WTC11 (cell line): ENCODE data around the gene PDE3B. TPM values are rescaled to one million over a fixed set of nuclear protein-coding genes. Genes with fewer than 3 reads are reported as not detected.

Experiments
- ATAC-seq: fragments of 200-7000 bp; cut with Tn5 transposase; 2 replicates; pipeline ENCODE4 v1.10.0; 2021; ENCODE audit warnings: mild to moderate bottlenecking, moderate library complexity
- CTCF ChIA-PET: fragments of 300-600 bp; sonication (Branson Sonifier 250); formaldehyde crosslinking; loops from one replicate; lab custom pipeline; 2021; ENCODE audit warnings: antibody characterized with exemption; lab: Charles Lee
- POLR2A ChIA-PET: fragments of 350-600 bp; sonication (Branson Sonifier 250); formaldehyde crosslinking; loops from one replicate; lab custom pipeline; 2021; ENCODE audit warnings: antibody characterized with exemption; lab: Charles Lee
- DNase-seq: peaks from one replicate; pipeline ENCODE4 v3.0.0; 2021; ENCODE audit warnings: low spot score
- H3K27ac Mint-ChIP-seq: 2 replicates; pipeline ENCODE4 v1.8.0; 2021; ENCODE audit warnings: mixed read lengths
- H3K27me3 Mint-ChIP-seq: 2 replicates; pipeline ENCODE4 v1.8.0; 2021; ENCODE audit warnings: low read depth, mild to moderate bottlenecking, moderate library complexity, mixed read lengths
- H3K36me3 Mint-ChIP-seq: 2 replicates; pipeline ENCODE4 v1.8.0; 2021; ENCODE audit warnings: mixed read lengths
- H3K4me1 Mint-ChIP-seq: 2 replicates; pipeline ENCODE4 v1.8.0; 2022; ENCODE audit warnings: mixed read lengths
- H3K4me3 Mint-ChIP-seq: 2 replicates; pipeline ENCODE4 v1.8.0; 2021; ENCODE audit warnings: mild to moderate bottlenecking, moderate library complexity, mixed read lengths
- H3K9me3 Mint-ChIP-seq: 2 replicates; pipeline ENCODE4 v1.8.0; 2021; ENCODE audit warnings: mixed read lengths
- CBFB ChIP-seq: sonication (generic); formaldehyde crosslinking; IDR thresholded peaks from 2 replicates; pipeline ENCODE4 v1.8.1; 2022; ENCODE audit warnings: mild to moderate bottlenecking, low read depth, missing genetic modification reagents
- CREM ChIP-seq: sonication (generic); formaldehyde crosslinking; IDR thresholded peaks from 2 replicates; pipeline ENCODE4 v1.8.1; 2022; ENCODE audit warnings: mild to moderate bottlenecking, missing genetic modification reagents, moderate library complexity
- FOXP1 ChIP-seq: sonication (generic); formaldehyde crosslinking; IDR thresholded peaks from 2 replicates; pipeline ENCODE4 v1.8.0; 2022; ENCODE audit warnings: missing genetic modification reagents, mild to moderate bottlenecking, moderate library complexity, borderline replicate concordance
- GTF2I ChIP-seq: fragments of 250-450 bp; sonication (Bioruptor Pico); conservative IDR thresholded peaks from 2 replicates; pipeline ENCODE4 v1.4.0; 2021; ENCODE audit warnings: mild to moderate bottlenecking
- HMGA2 ChIP-seq: fragments of 250-450 bp; sonication (Bioruptor Pico); IDR thresholded peaks from 2 replicates; pipeline ENCODE4 v1.4.0; 2021; ENCODE audit warnings: mild to moderate bottlenecking, moderate library complexity
- IRF2 ChIP-seq: sonication (generic); formaldehyde crosslinking; IDR thresholded peaks from 2 replicates; pipeline ENCODE4 v1.8.0; 2022; ENCODE audit warnings: low read depth, missing genetic modification reagents, borderline replicate concordance
- JUN ChIP-seq: sonication (generic); formaldehyde crosslinking; IDR thresholded peaks from 2 replicates; pipeline ENCODE4 v1.8.0; 2023; ENCODE audit warnings: mild to moderate bottlenecking, missing genetic modification reagents
- MYBL2 ChIP-seq: sonication (generic); formaldehyde crosslinking; IDR thresholded peaks from 2 replicates; pipeline ENCODE4 v1.8.1; 2023; ENCODE audit warnings: mild to moderate bottlenecking, moderate library complexity, missing genetic modification reagents
- SMAD4 ChIP-seq: sonication (generic); formaldehyde crosslinking; IDR thresholded peaks from 2 replicates; pipeline ENCODE4 v1.8.0; 2022; ENCODE audit warnings: mild to moderate bottlenecking, missing genetic modification reagents
- SOX15 ChIP-seq: fragments of 250-450 bp; sonication (Bioruptor Pico); IDR thresholded peaks from 2 replicates; pipeline ENCODE4 v1.9.0; 2021; ENCODE audit warnings: mild to moderate bottlenecking
- TCF7 ChIP-seq: sonication (generic); formaldehyde crosslinking; IDR thresholded peaks from 2 replicates; pipeline ENCODE4 v1.8.0; 2022; ENCODE audit warnings: mild to moderate bottlenecking, low read depth, missing genetic modification reagents, moderate library complexity
- TEAD4 ChIP-seq: sonication (generic); formaldehyde crosslinking; IDR thresholded peaks from 2 replicates; pipeline ENCODE4 v1.8.0; 2022; ENCODE audit warnings: mild to moderate bottlenecking, missing genetic modification reagents
- ZBTB21 ChIP-seq: sonication (generic); formaldehyde crosslinking; IDR thresholded peaks from 2 replicates; pipeline ENCODE4 v1.8.1; 2023; ENCODE audit warnings: mild to moderate bottlenecking, missing genetic modification reagents, borderline replicate concordance
- ZNF232 ChIP-seq: sonication (generic); formaldehyde crosslinking; IDR thresholded peaks from 2 replicates; pipeline ENCODE4 v1.8.0; 2022; ENCODE audit warnings: mild to moderate bottlenecking, missing genetic modification reagents
- ZNF317 ChIP-seq: sonication (generic); formaldehyde crosslinking; IDR thresholded peaks from 2 replicates; pipeline ENCODE4 v1.8.1; 2023; ENCODE audit warnings: low read depth, mild to moderate bottlenecking, moderate library complexity, missing genetic modification reagents, borderline replicate concordance
- ZNF396 ChIP-seq: fragments of 250-450 bp; sonication (Bioruptor Pico); IDR thresholded peaks from 2 replicates; pipeline ENCODE4 v1.8.0; 2021; ENCODE audit warnings: mild to moderate bottlenecking, moderate library complexity, borderline replicate concordance
- ZNF423 ChIP-seq: fragments of 250-450 bp; sonication (Bioruptor Pico); IDR thresholded peaks from 2 replicates; pipeline ENCODE4 v2.1.2; 2022; ENCODE audit warnings: mild to moderate bottlenecking, moderate library complexity
- ZNF671 ChIP-seq: fragments of 250-450 bp; sonication (Bioruptor Pico); IDR thresholded peaks from 2 replicates; pipeline ENCODE4 v1.8.0; 2021; ENCODE audit warnings: mild to moderate bottlenecking
- total RNA-seq: library from RNA; stranded (reverse); gene quantifications from 3 replicates; pipeline ENCODE4 v1.2.3, GENCODE V29; 2021
- TF ChIP-seq, protein P1 (sequence below): sonication (generic); formaldehyde crosslinking; conservative IDR thresholded peaks from 2 replicates; pipeline ENCODE4 v1.8.1; 2022; ENCODE audit warnings: mild to moderate bottlenecking, missing genetic modification reagents
- TF ChIP-seq, protein P2 (sequence below): sonication (generic); formaldehyde crosslinking; IDR thresholded peaks from 2 replicates; pipeline ENCODE4 v1.8.0; 2022; ENCODE audit warnings: mild to moderate bottlenecking, missing genetic modification reagents
- TF ChIP-seq, protein P3 (sequence below): fragments of 200-600 bp; IDR thresholded peaks from 2 replicates; pipeline ENCODE4 v1.8.0; 2022; ENCODE audit warnings: antibody characterized with exemption
- TF ChIP-seq, protein P4 (sequence below): sonication (generic); formaldehyde crosslinking; IDR thresholded peaks from 2 replicates; pipeline ENCODE4 v1.8.0; 2022; ENCODE audit warnings: mild to moderate bottlenecking, missing genetic modification reagents
- TF ChIP-seq, protein P5 (sequence below): fragments of 250-450 bp; sonication (Bioruptor Pico); conservative IDR thresholded peaks from 2 replicates; pipeline ENCODE4 v1.9.0; 2021; ENCODE audit warnings: mild to moderate bottlenecking
- TF ChIP-seq, protein P6 (sequence below): sonication (generic); formaldehyde crosslinking; IDR thresholded peaks from 2 replicates; pipeline ENCODE4 v1.8.1; 2022; ENCODE audit warnings: low read depth, missing genetic modification reagents, borderline replicate concordance

PDE3B gene
- total RNA-seq, 1 experiment from 2014 or later = 9.6 TPM

DNA sequence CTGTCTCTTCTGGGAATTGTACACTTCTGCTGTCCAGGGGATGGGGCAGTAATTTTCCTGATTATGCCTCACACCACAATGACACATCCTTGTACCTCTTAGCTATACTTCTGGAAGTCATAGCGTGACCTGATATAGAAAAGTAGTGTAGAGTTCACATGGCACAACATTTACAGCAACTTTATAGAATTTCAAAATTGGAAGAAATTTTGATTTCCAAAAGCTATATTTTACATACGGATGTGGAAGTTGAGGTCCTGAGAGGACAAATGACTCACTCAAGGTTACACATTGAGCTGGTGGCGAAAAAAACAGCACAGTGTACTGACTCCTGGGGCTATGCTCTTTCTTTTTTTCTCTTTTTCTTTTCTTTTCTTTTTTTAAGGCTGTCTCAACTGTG lies 254.8 kb downstream of the PDE3B start:
- Mint-ChIP-seq H3K4me1 (peaks cover 9% of the 10 kb centered on the region), H3K27me3 (peaks cover 5% of the 10 kb centered on the region), H3K4me3 (no peak overlapping the region), H3K36me3 (no peaks in the 10 kb centered on the region), H3K27ac (no peak overlapping the region), H3K9me3 (peaks cover 4% of the 10 kb centered on the region)
- no peak for DNase-seq
- ATAC-seq = no peak
- ChIA-PET POLR2A (no interaction called here), CTCF (interaction anchor here (1.0 to 1.8 kb wide), 2 partner anchors 9 to 76 kb away, joined by 3 to 8 read pairs; no protein-coding TSS in a partner anchor)
- TF ChIP-seq, protein P1, sequence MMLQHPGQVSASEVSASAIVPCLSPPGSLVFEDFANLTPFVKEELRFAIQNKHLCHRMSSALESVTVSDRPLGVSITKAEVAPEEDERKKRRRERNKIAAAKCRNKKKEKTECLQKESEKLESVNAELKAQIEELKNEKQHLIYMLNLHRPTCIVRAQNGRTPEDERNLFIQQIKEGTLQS (CRISPR knock-in tag) = no peak
- TF ChIP-seq, protein P2, sequence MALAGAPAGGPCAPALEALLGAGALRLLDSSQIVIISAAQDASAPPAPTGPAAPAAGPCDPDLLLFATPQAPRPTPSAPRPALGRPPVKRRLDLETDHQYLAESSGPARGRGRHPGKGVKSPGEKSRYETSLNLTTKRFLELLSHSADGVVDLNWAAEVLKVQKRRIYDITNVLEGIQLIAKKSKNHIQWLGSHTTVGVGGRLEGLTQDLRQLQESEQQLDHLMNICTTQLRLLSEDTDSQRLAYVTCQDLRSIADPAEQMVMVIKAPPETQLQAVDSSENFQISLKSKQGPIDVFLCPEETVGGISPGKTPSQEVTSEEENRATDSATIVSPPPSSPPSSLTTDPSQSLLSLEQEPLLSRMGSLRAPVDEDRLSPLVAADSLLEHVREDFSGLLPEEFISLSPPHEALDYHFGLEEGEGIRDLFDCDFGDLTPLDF (CRISPR knock-in tag) = no peak
- TF ChIP-seq, protein P3, sequence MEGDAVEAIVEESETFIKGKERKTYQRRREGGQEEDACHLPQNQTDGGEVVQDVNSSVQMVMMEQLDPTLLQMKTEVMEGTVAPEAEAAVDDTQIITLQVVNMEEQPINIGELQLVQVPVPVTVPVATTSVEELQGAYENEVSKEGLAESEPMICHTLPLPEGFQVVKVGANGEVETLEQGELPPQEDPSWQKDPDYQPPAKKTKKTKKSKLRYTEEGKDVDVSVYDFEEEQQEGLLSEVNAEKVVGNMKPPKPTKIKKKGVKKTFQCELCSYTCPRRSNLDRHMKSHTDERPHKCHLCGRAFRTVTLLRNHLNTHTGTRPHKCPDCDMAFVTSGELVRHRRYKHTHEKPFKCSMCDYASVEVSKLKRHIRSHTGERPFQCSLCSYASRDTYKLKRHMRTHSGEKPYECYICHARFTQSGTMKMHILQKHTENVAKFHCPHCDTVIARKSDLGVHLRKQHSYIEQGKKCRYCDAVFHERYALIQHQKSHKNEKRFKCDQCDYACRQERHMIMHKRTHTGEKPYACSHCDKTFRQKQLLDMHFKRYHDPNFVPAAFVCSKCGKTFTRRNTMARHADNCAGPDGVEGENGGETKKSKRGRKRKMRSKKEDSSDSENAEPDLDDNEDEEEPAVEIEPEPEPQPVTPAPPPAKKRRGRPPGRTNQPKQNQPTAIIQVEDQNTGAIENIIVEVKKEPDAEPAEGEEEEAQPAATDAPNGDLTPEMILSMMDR = no peak

DNA sequence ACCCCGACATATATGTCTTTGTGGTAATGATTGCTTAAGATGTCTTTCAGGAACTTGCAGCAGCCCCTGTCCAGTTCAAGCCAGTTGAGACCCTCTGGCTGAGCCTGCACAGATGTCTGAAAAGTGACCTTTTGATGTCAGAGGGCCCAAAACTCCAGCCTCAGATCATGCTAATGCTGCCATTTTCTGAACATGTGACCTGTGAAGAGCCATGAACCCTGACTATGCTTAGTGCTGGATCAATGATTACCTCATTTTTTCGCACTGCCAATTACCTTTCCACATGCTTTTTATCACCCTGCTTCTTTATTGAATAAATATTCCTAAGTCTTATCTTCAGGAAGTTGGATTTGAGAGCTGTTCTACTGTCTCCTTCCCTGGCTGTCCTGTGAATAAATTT lies 255.3 kb downstream of the PDE3B start:
- ChIA-PET POLR2A (no interaction called here), CTCF (interaction anchor here (1.0 to 1.8 kb wide), 2 partner anchors 9 to 75 kb away, joined by 3 to 8 read pairs; no protein-coding TSS in a partner anchor)
- ATAC-seq (no peak), DNase-seq (no peak)
- Mint-ChIP-seq H3K4me3 (no peak overlapping the region), H3K27ac (no peak overlapping the region), H3K9me3 (no peaks in the 10 kb centered on the region), H3K4me1 (peaks cover 9% of the 10 kb centered on the region), H3K27me3 (peaks cover 1% of the 10 kb centered on the region), H3K36me3 (no peaks in the 10 kb centered on the region)
- TF ChIP-seq, protein P4, sequence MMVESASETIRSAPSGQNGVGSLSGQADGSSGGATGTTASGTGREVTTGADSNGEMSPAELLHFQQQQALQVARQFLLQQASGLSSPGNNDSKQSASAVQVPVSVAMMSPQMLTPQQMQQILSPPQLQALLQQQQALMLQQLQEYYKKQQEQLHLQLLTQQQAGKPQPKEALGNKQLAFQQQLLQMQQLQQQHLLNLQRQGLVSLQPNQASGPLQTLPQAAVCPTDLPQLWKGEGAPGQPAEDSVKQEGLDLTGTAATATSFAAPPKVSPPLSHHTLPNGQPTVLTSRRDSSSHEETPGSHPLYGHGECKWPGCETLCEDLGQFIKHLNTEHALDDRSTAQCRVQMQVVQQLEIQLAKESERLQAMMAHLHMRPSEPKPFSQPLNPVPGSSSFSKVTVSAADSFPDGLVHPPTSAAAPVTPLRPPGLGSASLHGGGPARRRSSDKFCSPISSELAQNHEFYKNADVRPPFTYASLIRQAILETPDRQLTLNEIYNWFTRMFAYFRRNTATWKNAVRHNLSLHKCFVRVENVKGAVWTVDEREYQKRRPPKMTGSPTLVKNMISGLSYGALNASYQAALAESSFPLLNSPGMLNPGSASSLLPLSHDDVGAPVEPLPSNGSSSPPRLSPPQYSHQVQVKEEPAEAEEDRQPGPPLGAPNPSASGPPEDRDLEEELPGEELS = no peak
- TF ChIP-seq ZNF232 (no peak), ZNF423 (CRISPR knock-in tag) (no peak), CREM (CRISPR knock-in tag) (no peak), ZNF317 (CRISPR knock-in tag) (no peak), ZNF396 (CRISPR knock-in tag) (no peak), JUN (CRISPR knock-in tag) (no peak)
- TF ChIP-seq, protein P5, sequence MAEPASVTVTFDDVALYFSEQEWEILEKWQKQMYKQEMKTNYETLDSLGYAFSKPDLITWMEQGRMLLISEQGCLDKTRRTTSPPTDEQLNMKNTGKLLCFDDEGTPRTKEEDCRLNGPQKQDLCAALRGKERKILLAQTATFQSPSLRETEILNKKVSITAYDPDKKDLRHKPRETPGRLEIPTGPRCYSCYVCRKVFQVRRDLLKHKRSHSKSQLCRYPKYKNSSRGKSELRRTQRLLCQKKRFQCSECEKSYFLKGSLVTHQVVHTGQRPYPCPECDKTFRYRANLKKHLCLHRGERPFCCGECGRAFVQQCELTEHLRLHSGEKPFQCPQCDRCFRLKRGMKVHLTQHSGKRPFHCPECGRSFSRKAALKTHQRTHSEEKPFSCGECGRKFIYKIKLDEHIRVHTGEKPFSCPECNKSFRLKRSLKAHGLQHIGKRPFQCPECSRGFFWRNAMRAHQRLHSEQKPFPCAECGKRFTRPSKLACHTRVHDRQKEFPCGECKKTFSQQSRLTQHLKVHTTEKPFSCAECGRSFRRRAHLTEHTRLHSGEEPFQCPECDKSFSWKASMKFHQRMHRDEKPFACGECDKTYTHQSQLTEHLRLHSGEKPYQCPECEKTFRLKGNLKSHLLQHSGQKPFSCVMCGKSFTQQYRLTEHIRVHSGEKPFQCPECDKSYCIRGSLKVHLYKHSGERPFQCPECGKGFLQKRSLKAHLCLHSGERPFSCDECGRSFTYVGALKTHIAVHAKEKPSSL = no peak

DNA sequence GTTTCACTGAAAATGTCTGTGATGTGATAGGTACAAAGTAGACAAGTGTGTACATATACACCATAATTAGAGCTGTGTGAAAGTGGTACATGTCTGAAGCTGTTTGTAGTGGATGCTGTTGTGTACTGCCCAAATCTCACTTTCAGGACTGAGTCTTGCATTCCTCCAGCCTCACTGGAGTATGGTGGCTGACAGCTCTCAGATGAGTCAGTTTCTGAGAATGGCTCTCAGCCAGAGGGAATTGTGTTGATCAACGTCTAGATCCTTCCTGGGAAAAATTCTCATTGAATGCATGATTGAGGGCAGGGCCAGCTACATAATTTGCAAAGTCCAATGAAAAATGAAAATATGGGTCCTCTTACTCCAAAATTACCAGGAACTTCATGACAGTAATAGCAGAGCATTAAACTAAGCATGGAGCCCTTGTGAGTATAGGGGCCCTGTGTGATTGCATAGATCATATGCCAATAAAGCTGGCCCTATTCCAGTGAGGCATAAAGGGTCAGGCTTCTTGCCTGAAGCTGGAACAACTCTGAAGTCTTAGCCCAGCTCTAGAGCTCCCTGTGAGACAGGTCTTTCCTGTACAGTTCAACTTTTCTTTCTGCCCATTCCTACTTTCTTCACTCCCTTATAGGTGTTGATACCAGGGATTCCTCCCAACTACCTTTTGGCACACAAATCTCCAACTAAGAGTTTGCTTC lies 259.2 kb downstream of the PDE3B start:
- CTCF ChIA-PET = interaction anchor here (3.2 kb wide), 1 partner anchor 280 kb away, joined by 22 read pairs; no protein-coding TSS in a partner anchor
- no peak for DNase-seq
- H3K9me3 Mint-ChIP-seq = no peaks in the 10 kb centered on the region
- no peaks in the 10 kb centered on the region for H3K36me3 Mint-ChIP-seq
- ATAC-seq = no peak
- H3K4me1 Mint-ChIP-seq = peaks cover 9% of the 10 kb centered on the region
- H3K27me3 Mint-ChIP-seq = peaks cover 26% of the 10 kb centered on the region
- no peak overlapping the region for H3K4me3 Mint-ChIP-seq
- H3K27ac Mint-ChIP-seq = no peak overlapping the region
- POLR2A ChIA-PET = no interaction called here
- TF ChIP-seq GTF2I (no peak), FOXP1 (CRISPR knock-in tag) (no peak), CBFB (CRISPR knock-in tag) (no peak), IRF2 (CRISPR knock-in tag) (no peak), MYBL2 (no peak), ZBTB21 (CRISPR knock-in tag) (no peak), TCF7 (no peak), ZNF671 (CRISPR knock-in tag) (no peak), SOX15 (CRISPR knock-in tag) (no peak), SMAD4 (CRISPR knock-in tag) (no peak), TEAD4 (CRISPR knock-in tag) (no peak), ZNF317 (CRISPR knock-in tag) (no peak), HMGA2 (CRISPR knock-in tag) (no peak)
- TF ChIP-seq, protein P6, sequence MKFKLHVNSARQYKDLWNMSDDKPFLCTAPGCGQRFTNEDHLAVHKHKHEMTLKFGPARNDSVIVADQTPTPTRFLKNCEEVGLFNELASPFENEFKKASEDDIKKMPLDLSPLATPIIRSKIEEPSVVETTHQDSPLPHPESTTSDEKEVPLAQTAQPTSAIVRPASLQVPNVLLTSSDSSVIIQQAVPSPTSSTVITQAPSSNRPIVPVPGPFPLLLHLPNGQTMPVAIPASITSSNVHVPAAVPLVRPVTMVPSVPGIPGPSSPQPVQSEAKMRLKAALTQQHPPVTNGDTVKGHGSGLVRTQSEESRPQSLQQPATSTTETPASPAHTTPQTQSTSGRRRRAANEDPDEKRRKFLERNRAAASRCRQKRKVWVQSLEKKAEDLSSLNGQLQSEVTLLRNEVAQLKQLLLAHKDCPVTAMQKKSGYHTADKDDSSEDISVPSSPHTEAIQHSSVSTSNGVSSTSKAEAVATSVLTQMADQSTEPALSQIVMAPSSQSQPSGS = no peak
